Panc1 (cell line): ENCODE results near the gene TXNRD3.

Experiments
- CTCF ChIP-seq: fragments of 450-650 bp; IDR thresholded peaks from 2 replicates; pipeline ENCODE4 v1.5.1; 2017; ENCODE audit warnings: mild to moderate bottlenecking
- POLR2AphosphoS5 ChIP-seq: IDR thresholded peaks from 2 replicates; pipeline ENCODE4 v1.6.1; 2012; ENCODE audit warnings: mild to moderate bottlenecking, low read depth, low read length, moderate library complexity

GRCh38 chr3:126620738-126621137 is 34.2 kb downstream of the TXNRD3 start:
- TF ChIP-seq CTCF (no peak), POLR2AphosphoS5 (no peak)
